Measurements from ENCODE around the gene TENM3. TPM values are rescaled to one million over a fixed set of nuclear protein-coding genes. Genes with fewer than 3 reads are reported as not detected.

TENM3 gene
- total and polyA plus RNA-seq, 10 of the 15 experiments (the other 5 are each of a cell fraction or from before 2014, with no cell fraction given): 0.01 to 1.7 (median 0.08) TPM; not detected in 2

- no peaks in the 10 kb centered on the region for H4K20me1 ChIP-seq (ENCODE audit: control insufficient read depth, insufficient read depth)
- no peaks in the 10 kb centered on the region for H3K27me3 ChIP-seq (replicated peaks in 1 of 2; ENCODE audit: control insufficient read depth in 2 of 2, insufficient read depth in 2 of 2, low read length in 1 of 2)
- in situ Hi-C loops (cut with MboI): loop anchor here (5.0 kb wide), 1 partner anchor 324 kb away; no protein-coding TSS in a partner anchor
- peak overlapping the region; percentile 59; the same call in 1 of the 2 replicates for H3K4me3 ChIP-seq
- WGBS (ENCODE audit: insufficient coverage, insufficient replicate concordance, low lambda C conversion rate, missing lambda C conversion rate): 20% methylated on average over 64 of the region's 68 CpGs
- ATAC-seq (peak; percentile 76), FAIRE-seq (no peak), DNase-seq (ENCODE audit: low read depth, low spot score) (no peak)
- H3K4me2 ChIP-seq (ENCODE audit: control insufficient read depth, insufficient read depth): peak overlapping the region; percentile 88
- peaks cover 7% of the 10 kb centered on the region; the same call in 2 of the 3 replicates for H3K9me3 ChIP-seq (replicated peaks; ENCODE audit: control insufficient read depth, insufficient read depth, low read length)
- intact Hi-C loops (cut with micrococcal nuclease; ENCODE audit: unreplicated experiment): loop anchor here (1.0 to 10.0 kb wide), 4 partner anchors 328 to 1662 kb away; no protein-coding TSS in a partner anchor
- no TSS peak for BruUV-seq (replicated peaks)
- H3K36me3 ChIP-seq (ENCODE audit: control insufficient read depth in 2 of 2, insufficient read depth in 2 of 2, low read length in 1 of 2): no peaks in the 10 kb centered on the region
- peak overlapping the region; percentile 55 for H2AFZ ChIP-seq (ENCODE audit: control insufficient read depth, low read depth, low read length)
- ChIA-PET POLR2A (interaction anchor here (0.6 kb wide), 3 partner anchors 111 to 1804 kb away, joined by 3 to 4 read pairs (median 3); no protein-coding TSS in a partner anchor), CTCF (interaction anchor here (0.6 to 3.3 kb wide), 5 partner anchors 18 to 497 kb away, joined by 3 to 26 read pairs (median 3); no protein-coding TSS in a partner anchor), RAD21 (ENCODE audit: unreplicated experiment) (interaction anchor here (0.6 to 1.4 kb wide), 8 partner anchors 17 to 1243 kb away, joined by 3 to 5 read pairs (median 3); no protein-coding TSS in a partner anchor), SMC1A (ENCODE audit: uncharacterized antibody, unreplicated experiment) (interaction anchor here (0.6 to 1.4 kb wide), 4 partner anchors 19 to 571 kb away, joined by 3 to 5 read pairs (median 4); no protein-coding TSS in a partner anchor)
- peaks cover 24% of the 10 kb centered on the region for H3K4me1 ChIP-seq (ENCODE audit: control insufficient read depth, insufficient read depth, low read length)
- peak overlapping the region; percentile 28; the same call in 1 of the 2 replicates for H3K9ac ChIP-seq (ENCODE audit: control insufficient read depth, insufficient read depth, low read length)
- 0 out of 2 replicates have a peak overlapping the region, but pooled peaks have one; percentile 34 for H3K27ac ChIP-seq (ENCODE audit: control insufficient read depth, insufficient read depth)
- H3K79me2 ChIP-seq (ENCODE audit: control insufficient read depth, insufficient read depth, low read length): no peaks in the 10 kb centered on the region
- no peak for TF ChIP-seq TCF12 (IDR thresholded peaks at IDR 0.05; ENCODE audit: low read depth, low read length)
- no peak for TF ChIP-seq SP1 (IDR thresholded peaks at IDR 0.05; ENCODE audit: low read depth, low read length)
- no peak for TF ChIP-seq POLR2AphosphoS5 (IDR thresholded peaks at IDR 0.05; ENCODE audit: low read length)
- TF ChIP-seq GATAD2B (conservative IDR thresholded peaks at IDR 0.05; ENCODE audit: low read depth): peak; percentile 56; the same call in 1 of the 2 replicates
- TF ChIP-seq PAX5 (IDR thresholded peaks at IDR 0.05; ENCODE audit: borderline replicate concordance, low read depth, low read length): no peak
- TF ChIP-seq, protein P1, sequence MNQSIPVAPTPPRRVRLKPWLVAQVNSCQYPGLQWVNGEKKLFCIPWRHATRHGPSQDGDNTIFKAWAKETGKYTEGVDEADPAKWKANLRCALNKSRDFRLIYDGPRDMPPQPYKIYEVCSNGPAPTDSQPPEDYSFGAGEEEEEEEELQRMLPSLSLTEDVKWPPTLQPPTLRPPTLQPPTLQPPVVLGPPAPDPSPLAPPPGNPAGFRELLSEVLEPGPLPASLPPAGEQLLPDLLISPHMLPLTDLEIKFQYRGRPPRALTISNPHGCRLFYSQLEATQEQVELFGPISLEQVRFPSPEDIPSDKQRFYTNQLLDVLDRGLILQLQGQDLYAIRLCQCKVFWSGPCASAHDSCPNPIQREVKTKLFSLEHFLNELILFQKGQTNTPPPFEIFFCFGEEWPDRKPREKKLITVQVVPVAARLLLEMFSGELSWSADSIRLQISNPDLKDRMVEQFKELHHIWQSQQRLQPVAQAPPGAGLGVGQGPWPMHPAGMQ (IDR thresholded peaks at IDR 0.05; ENCODE audit: borderline replicate concordance): no peak
- TF ChIP-seq NFYA (IDR thresholded peaks at IDR 0.05; ENCODE audit: borderline replicate concordance, low read depth, low read length): no peak
- TF ChIP-seq ZBTB4 (CRISPR knock-in tag; IDR thresholded peaks at IDR 0.05): no peak
- no peak for TF ChIP-seq CUX1 (IDR thresholded peaks at IDR 0.05; ENCODE audit: insufficient replicate concordance, low read depth, low read length)
- TF ChIP-seq DPF2 (IDR thresholded peaks at IDR 0.05): peak; percentile 56; the same call in 1 of the 2 replicates
- TF ChIP-seq IKZF1 (conservative IDR thresholded peaks at IDR 0.05): peak; percentile 90
These were observed 563.4 kb downstream of the TENM3 start for GRCh38 chr4:182806259-182807252.

Measured in GM12878 (cell line).